Activated CD4-positive, alpha-beta T cell treated with anti-CD3 and anti-CD28 coated beads, Interleukin-2, Interleukin-6, amounts not matched to agents 100 ng/mL and 50 ng/mL, durations not matched to agents 16 hours and 8 hours (primary cell): ENCODE results near the gene TRAIP.
A peak's percentile ranks its signal among the peaks of the same experiment; 100 is the strongest.
"Not testable (repeated sequence)": the region's sequence is repeated elsewhere in the genome, so short reads cannot be mapped to it uniquely, and the experiment has no call there.

Experiments
- DNase-seq: peaks from one replicate; pipeline ENCODE4 v3.0.0-alpha.2; 2020

TRAIP gene

DNA sequence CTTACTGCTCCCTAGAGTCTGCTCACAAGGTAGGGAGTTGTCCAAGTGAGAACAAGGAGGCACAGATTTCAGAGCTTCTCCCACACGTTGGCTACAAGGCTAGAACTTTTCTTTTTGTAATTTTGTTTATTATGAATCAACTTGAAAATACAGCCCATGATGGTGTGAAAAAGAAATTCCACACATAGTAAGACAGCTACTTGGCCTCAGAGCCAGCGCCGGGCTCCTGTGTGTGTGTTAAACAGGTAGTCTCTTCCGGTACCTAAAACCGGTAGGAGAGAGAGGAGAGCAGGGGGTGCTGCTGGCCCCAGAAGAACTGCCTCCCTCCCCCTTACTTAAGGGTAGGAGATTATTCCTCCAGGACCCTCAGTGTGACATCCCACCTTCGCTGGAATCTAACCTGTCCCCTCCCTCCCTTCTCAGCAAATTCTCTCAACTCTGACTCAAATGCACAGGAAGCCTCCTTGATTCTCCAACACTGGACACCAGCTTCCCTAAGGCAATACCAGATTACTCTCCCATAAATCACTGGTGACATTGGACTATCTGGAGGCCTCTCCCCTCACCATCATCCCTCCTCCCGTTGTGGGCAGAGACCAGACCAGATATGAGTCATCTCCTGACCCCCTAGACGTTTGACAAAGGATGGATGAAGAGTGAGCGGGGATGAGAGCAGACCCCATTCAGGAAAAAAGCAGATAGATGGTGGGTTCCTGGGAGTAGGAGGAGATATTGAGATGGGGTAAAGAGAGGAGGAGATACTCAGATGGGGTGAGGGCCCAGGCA, 65.5 kb downstream of the TRAIP start:
- no peak for DNase-seq

DNA sequence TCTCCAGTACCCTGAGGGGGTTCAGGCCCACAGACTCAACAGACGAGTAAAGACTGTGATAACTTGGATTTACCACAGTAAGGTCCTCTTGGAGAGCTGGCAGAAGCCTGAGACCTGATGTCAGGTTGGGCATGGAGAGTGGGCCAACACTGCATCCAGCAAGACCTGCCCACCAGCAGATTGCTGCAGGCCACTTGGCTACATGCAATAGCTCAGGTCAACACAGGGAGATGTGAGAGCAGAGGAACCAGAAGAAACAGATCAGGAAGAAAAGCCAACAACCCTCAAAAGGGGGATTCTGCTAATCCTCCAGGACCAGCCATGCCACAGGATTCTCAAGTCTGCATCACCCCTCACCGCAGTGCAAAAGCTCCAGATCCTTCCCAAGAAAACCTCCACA, 68.3 kb downstream of the TRAIP start:
- no peak for DNase-seq

DNA sequence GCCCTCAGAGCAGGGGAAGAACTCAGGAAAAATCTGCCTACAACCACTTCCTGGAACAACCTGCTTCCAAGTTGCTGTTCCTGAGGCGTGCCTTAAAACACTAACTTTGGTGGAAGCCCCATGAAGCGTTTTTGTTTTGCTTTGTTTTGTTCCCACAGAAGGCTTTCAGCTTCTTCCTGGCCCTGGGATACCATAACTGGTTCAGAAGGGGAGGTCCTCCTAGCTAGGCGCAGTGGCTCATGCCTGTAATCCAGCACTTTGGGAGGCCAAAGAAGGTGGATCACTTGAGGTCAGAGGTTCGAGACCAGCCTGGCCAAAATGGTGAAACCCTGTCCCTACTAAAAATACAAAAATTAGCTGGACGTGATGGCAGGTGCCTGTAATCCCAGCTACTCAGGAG, 68.8 kb downstream of the TRAIP start:
- DNase-seq, result no peak

DNA sequence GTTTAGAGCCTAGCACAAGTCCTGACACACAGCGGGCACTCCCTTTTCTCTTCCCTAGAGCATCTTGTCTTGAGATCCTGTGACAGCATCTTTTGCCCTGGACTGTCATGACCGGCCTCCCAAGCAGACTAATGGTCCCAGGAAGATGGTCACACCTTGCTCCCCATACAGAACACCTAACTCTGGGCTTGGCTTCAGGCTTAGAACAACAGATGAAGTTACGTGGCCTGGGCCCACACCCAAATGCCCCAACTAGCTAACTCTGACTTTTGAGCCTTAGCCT, 69.2 kb downstream of the TRAIP start:
- DNase-seq, result no peak

DNA sequence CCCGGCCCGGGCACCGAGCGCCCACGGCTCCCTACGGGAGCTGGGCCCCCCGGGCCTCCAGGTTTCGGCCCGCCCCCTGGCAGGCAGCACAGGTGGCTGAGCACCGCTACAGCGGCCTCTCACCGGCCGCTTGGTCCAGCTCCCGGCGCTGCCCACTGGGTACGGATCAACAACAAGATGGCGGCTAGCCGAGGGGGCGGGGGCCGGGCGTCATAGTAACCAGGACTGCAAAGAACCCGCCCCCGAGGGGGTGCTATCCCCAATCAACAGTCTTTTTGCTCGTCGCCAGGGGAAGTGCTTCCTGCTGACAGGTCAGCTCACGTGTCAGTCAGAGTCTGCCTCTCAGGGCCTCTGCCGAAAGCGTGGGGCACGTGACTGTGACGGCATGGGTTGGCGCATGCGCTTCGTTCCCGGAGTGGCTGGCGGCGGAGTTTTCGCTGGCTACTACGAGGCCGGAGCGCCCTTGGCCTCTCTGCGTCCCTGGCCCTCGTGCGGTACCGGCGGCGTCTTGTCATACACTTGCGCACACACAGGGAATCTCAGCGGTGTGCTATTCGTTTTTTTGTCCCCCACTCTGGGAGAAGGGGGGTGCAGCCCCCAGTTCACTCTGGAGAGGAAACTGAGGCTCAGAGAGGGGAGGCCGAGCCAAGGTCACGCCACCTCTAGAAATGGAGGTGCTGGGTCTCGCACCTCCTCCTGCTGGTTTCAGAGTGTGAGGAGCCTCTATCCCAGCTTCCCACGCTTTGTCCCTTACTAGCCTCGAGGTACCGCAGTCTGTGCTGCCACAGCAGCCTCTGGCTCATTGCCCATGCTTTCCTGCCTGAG, 69.8 kb downstream of the TRAIP start, which contains the start of gene IP6K1:
Gene IP6K1 (minus strand): TSS at position 186 of the 825 bp plus-strand sequence. CDS start 38,502 bp downstream, outside the sequence.
- DNase-seq, result peak; percentile 100

DNA sequence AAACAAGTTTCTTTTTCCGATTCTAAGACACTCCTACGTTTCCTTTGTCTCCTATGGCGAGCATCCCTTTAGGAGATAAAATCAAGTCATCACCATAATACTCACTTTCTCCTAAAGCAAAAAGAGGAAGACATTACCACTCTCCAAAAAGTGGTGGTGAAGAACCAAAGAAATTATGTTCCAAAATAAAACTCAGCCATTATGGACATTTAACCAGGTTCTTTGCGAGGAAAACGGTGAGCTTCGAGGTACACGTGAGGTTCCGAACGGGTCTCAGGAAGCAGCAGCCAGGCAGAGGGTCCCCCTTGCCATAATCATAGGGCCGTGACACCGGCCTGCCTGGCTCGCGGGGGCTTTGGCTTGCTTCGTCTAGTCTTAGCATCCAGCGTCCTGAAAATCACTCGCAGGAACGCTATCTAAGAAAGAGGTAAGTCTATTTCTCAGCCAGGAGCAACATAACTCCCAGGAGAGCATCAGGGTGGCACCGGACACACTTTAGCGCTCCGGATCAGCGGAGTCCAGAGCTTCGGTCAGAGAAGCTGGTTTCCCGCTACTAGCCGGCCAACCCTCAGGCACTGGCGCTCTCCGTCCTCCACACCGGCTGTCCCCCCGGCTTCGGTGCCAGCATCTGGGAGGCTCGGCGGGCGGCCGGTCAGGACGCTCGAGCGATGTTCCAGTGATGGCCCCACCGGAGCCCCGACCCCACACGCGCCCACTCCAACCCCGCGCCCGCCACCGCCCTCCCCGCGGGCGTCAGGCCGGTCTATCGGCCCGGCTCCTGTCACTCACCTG, 70.6 kb downstream of the TRAIP start:
- peak; percentile 17 for DNase-seq

DNA sequence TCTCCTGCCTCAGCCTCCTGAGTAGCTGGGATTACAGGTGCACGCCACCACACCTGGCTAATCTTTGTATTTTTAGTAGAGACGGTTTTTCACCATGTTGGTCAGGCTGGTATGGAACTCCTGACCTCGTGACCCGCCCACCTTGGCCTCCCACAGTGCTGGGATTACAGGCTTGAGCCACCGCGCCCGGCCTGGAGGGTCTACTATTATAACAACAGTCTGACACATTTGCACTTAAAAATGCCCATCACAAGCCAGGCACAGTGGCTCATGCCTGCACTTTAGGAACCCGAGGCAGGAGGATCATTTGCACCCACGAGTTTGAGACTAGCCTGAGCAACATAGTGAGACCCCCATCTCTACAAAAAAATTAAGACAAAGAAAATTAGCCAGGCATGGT, 74.1 kb downstream of the TRAIP start:
- not testable (repeated sequence) for DNase-seq

DNA sequence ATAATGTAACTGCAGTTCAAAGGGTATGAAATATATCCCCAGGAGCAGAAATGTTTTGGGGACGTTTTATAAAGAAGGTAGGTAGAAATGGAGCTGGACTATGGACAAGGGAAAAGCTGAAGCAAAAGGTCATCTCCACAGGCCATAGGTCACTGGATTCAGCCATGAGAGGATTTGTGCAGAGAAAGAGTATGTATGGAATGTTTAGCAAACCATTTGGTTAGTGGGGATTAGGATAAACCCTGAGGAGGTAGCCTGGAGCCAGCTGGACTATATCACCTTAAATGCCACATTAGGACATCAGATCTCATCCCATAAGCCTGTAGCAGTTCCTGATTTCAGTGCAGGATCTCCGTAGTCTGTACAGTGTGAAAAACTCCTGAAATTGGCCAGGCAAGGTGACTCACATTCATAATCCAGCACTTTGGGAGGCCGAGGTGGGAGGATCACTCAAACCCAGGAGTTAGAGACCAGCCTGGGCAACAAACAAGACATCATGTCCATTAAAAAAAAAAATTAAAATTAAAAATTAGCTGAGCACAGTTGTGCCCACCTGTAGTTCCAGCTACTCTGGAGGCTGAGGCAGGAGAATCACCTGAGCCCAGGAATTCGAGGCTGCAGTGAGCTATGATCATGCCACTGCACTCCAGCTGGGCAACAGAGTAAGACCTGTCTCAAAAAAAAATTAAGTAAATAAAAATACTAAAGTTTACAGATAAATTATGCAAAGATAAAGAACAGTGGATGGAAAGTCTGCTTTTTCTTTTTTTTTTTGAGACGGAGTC, 74.8 kb downstream of the TRAIP start:
- no peak for DNase-seq

DNA sequence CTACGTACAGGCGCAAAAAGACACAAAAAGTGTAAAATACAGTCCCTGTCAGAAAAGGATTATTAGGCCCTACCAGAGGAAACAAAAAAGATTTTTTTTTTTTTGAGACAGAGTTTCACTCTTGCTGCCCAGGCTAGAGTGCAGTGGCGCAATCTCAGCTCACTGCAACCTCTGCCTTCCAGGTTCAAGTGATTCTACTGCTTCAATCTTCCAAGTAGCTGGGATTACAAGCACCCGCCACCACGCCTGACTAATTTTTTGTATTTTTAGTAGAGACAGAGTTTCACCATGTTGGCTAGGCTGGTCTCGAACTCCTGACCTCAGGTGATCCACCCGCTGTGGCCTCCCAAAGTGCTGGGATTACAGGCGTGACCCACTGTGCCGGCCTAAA, 75.4 kb downstream of the TRAIP start:
- DNase-seq, result not testable (repeated sequence)

DNA sequence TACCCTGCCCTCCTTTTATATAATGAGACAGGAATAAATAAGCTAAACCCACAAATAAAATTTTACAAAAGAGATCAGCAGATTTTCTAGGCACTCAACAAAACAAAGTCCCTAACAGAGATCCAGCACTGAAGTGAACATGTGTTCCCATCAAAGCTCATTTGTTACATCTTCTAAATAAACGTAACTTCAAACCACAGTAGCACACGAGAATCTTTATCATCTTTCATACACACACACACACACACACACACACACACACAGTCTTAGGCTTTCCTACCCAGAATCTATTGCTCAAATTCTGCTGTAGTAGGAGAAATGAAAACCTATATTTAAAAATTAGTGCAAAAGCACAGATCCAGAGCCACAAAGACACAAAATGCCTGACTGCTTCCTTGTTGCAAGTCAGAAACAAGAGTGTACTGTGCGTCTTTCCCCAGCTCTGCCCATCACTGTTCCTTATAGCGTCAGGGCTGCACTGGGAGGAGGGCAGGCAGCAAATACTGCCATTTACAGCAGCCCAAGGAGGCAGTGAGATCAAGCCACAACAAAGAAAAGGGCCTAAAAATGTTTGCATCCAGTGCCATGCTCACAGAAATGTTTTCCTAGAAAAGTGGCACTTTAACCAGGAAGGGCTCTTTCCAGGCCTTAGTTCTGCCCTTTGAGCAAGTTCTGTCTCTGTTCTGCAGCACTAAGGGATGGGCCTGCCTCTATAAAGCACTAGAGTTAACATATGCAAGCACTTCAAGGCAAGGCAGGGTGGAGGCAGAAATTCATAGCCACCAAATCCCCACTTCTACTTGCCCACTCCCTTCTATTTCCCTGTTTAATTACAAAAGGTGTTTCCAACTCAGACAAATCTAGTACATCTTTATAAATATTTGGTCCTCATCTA, 76.0 kb downstream of the TRAIP start:
- no peak for DNase-seq

DNA sequence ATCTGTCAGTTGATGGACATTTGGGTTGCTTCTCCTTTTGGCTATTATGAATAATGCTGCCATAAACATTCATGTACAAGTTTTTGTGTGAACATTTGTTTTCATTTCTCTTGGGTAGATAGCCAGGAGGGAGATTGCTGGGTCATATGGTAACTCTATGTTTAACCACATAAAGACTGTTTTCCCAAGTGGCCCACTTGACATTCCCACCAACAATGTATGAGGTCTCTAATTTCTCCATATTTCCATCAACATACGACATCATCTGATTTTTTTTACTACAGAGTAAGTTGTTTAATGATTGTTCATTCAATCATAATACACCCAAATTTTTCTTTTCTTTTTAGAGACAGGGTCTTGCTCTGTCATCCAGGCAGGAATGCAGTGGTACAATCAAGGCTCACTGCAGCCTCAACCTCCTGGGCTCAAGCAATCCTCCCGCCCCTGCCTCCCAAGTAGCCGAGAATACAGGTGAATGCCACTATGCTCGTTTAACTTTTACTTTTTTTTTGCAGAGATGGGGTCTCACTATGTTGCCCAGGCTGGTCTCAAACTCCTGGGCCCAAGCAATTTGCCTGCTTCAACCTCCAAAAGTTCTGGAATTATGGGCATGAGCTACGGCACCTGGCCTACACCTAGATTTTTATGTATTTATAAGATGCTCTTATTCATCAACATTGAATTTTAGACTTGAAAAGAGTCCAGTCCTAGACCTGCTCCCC, 76.8 kb downstream of the TRAIP start:
- no peak for DNase-seq
